ENCODE data around the gene TJP3.

DNA sequence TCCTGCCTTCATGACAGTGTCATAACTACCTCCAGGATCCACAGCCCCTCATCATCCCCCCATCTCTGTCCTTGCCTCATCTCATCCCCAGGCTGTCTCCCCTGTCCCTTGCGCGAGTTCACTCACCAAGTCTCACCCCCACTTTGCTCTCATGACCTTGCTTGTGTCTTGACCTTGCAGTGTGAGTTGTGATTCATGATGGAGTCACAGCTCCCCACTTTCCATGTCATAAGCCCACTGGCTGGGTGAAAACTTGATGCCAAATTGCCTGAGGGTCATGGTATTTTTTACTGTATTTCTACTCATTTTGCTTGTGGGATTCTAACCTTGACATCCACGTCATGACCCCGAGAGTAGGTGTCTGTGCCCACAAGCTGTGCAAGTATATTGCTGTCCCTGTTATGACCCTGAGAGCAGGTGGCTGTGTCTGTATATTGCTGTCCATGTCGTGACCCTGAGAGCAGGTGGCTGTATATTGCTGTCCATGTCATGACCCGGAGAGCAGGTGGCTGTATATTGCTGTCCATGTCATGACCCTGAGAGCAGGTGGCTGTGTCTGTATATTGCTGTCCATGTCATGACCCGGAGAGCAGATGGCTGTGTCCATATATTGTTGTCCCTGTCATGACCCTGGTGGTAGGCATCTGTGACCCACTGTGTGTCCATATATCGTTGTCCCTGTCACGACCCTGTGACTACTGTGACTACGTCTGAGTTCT lies 29.5 kb downstream of the TJP3 start:
- TF ChIP-seq, protein P1, sequence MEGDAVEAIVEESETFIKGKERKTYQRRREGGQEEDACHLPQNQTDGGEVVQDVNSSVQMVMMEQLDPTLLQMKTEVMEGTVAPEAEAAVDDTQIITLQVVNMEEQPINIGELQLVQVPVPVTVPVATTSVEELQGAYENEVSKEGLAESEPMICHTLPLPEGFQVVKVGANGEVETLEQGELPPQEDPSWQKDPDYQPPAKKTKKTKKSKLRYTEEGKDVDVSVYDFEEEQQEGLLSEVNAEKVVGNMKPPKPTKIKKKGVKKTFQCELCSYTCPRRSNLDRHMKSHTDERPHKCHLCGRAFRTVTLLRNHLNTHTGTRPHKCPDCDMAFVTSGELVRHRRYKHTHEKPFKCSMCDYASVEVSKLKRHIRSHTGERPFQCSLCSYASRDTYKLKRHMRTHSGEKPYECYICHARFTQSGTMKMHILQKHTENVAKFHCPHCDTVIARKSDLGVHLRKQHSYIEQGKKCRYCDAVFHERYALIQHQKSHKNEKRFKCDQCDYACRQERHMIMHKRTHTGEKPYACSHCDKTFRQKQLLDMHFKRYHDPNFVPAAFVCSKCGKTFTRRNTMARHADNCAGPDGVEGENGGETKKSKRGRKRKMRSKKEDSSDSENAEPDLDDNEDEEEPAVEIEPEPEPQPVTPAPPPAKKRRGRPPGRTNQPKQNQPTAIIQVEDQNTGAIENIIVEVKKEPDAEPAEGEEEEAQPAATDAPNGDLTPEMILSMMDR (IDR thresholded peaks at IDR 0.05; ENCODE audit: insufficient read depth, low read depth, low read length), result no peak
- no peak for TF ChIP-seq EZH2 (IDR thresholded peaks at IDR 0.05; ENCODE audit: insufficient read depth, low read length)

Measured in astrocyte (in vitro differentiated cells and primary cell).